GM12878 (cell line): ENCODE measurements around the gene SLC23A1. TPM values are rescaled to one million over a fixed set of nuclear protein-coding genes. Genes with fewer than 3 reads are reported as not detected.
"Not testable (repeated sequence)": the region's sequence is repeated elsewhere in the genome, so short reads cannot be mapped to it uniquely, and the experiment has no call there.

ENCODE experiments used
- ATAC-seq: fragments of 200-7000 bp; cut with Tn5 transposase; 3 replicates; pipeline ENCODE4 v1.9.1; 2020; ENCODE audit warnings: mild to moderate bottlenecking, moderate library complexity
- BruUV-seq: library from RNA; stranded (reverse); fragments of 400-500 nt; replicated peaks from 2 replicates; lab custom pipeline; 2021; lab: Mats Ljungman, UMichigan
- CTCF ChIA-PET: fragments of 300-600 bp; sonication (Branson Sonifier 250); formaldehyde crosslinking; extraction: SDS; loops from one replicate; lab custom pipeline; 2021; ENCODE audit warnings: inconsistent platforms; lab: Yijun Ruan, JAX
- POLR2A ChIA-PET: fragments of 350-600 bp; formaldehyde crosslinking; extraction: SDS; loops from one replicate; lab custom pipeline; 2021; ENCODE audit warnings: inconsistent platforms; lab: Charles Lee
- RAD21 ChIA-PET: fragments of 300-600 bp; sonication (Branson Sonifier 250); formaldehyde crosslinking; loops from one replicate; lab custom pipeline; 2023; ENCODE audit warnings: antibody characterized with exemption; ENCODE audit not compliant: unreplicated experiment; lab: Charles Lee
- SMC1A ChIA-PET: fragments of 300-600 bp; sonication (Branson Sonifier 250); formaldehyde crosslinking; loops from one replicate; lab custom pipeline; 2023; ENCODE audit not compliant: unreplicated experiment, uncharacterized antibody; lab: Charles Lee
- DNase-seq: peaks from one replicate; pipeline ENCODE4 v3.0.0-alpha.2; 2011; ENCODE audit warnings: low read depth, low spot score
- FAIRE-seq: peaks from 3 replicates; lab custom pipeline; 2011; peaks lifted over from hg19 to GRCh38; lab: Jason Lieb, UNC
- H2AFZ ChIP-seq: 2 replicates; pipeline ENCODE4 v1.6.0; 2011; ENCODE audit warnings: low read depth, low read length, control low read depth; ENCODE audit not compliant: control insufficient read depth
- H3K27ac ChIP-seq: 2 replicates; pipeline ENCODE4 v1.5.1; 2011; ENCODE audit warnings: control low read depth; ENCODE audit not compliant: control insufficient read depth, insufficient read depth
- H3K27me3 ChIP-seq, 2 experiments: replicated peaks in 1 of 2; 2 replicates each; pipeline versions ENCODE4 v1.6.0 to v1.6.1; 2011; ENCODE audit warnings: low read length in 1 of 2; ENCODE audit not compliant: control insufficient read depth in 2 of 2, insufficient read depth in 2 of 2
- H3K36me3 ChIP-seq, 2 experiments: 2 replicates each; pipeline ENCODE4 v1.5.1; 2011; ENCODE audit warnings: low read length in 1 of 2; ENCODE audit not compliant: control insufficient read depth in 2 of 2, insufficient read depth in 2 of 2
- H3K4me1 ChIP-seq: 2 replicates; pipeline ENCODE4 v1.6.1; 2011; ENCODE audit warnings: mild to moderate bottlenecking, low read length, moderate library complexity, mixed read lengths; ENCODE audit not compliant: control insufficient read depth, insufficient read depth
- H3K4me2 ChIP-seq: 2 replicates; pipeline ENCODE4 v1.6.0; 2011; ENCODE audit warnings: control low read depth; ENCODE audit not compliant: control insufficient read depth, insufficient read depth
- H3K4me3 ChIP-seq: fragments of 200-600 bp; sonication (generic); 2 replicates; pipeline ENCODE4 v1.5.1; 2016
- H3K79me2 ChIP-seq: 2 replicates; pipeline ENCODE4 v1.6.0; 2011; ENCODE audit warnings: low read length; ENCODE audit not compliant: control insufficient read depth, insufficient read depth
- H3K9ac ChIP-seq: 2 replicates; pipeline ENCODE4 v1.8.0; 2011; ENCODE audit warnings: low read length, control low read depth, mixed read lengths; ENCODE audit not compliant: control insufficient read depth, insufficient read depth
- H3K9me3 ChIP-seq: replicated peaks from 3 replicates; pipeline ENCODE4 v1.5.1; 2011; ENCODE audit warnings: mild to moderate bottlenecking, low read length; ENCODE audit not compliant: control insufficient read depth, insufficient read depth
- H4K20me1 ChIP-seq: 2 replicates; pipeline ENCODE4 v1.6.0; 2011; ENCODE audit not compliant: control insufficient read depth, insufficient read depth
- BCL3 ChIP-seq: IDR thresholded peaks from 2 replicates; pipeline ENCODE4 v1.6.1; 2011; ENCODE audit warnings: borderline replicate concordance, low read depth, mild to moderate bottlenecking, moderate library complexity, low read length; ENCODE audit not compliant: insufficient read depth, poor library complexity, severe bottlenecking
- EP300 ChIP-seq, 2 experiments: fragments of 150-350 bp in 1 of 2; IDR thresholded peaks; 2 replicates each; pipeline ENCODE4 v1.6.1; 2011 to 2012; ENCODE audit warnings: low read depth in 2 of 2, low read length in 2 of 2, borderline replicate concordance in 1 of 2, improper control_type of control experiment in 1 of 2, inconsistent platforms in 1 of 2; ENCODE audit not compliant: control insufficient read depth in 1 of 2
- EZH2 ChIP-seq: IDR thresholded peaks from 2 replicates; pipeline ENCODE4 v1.6.1; 2012; ENCODE audit warnings: low read depth, mild to moderate bottlenecking, control low read depth, inconsistent platforms, low read length, borderline replicate concordance; ENCODE audit not compliant: control insufficient read depth
- PAX8 ChIP-seq: fragments of 450-650 bp; IDR thresholded peaks from 2 replicates; pipeline ENCODE4 v1.6.1; 2017; ENCODE audit warnings: mild to moderate bottlenecking, moderate library complexity
- POLR2AphosphoS5 ChIP-seq: IDR thresholded peaks from 2 replicates; pipeline ENCODE4 v1.6.1; 2011; ENCODE audit warnings: mild to moderate bottlenecking, low read length, inconsistent platforms
- STAT3 ChIP-seq: IDR thresholded peaks from 2 replicates; pipeline ENCODE4 v1.6.1; 2011; ENCODE audit warnings: low read depth, low read length, improper control_type of control experiment
- TBL1XR1 ChIP-seq: IDR thresholded peaks from 2 replicates; pipeline ENCODE4 v1.6.1; 2012; ENCODE audit warnings: low read depth, low read length, improper control_type of control experiment
- WGBS: methylation state at CpG from one replicate; pipeline ENCODE4 v1.1.6; 2016; ENCODE audit warnings: low lambda C conversion rate; ENCODE audit not compliant: insufficient replicate concordance, insufficient coverage; ENCODE audit errors: missing lambda C conversion rate; 5-methylcytosine and 5-hydroxymethylcytosine counted together
- in situ Hi-C: fragments of 300-500 bp; cut with MboI; formaldehyde crosslinking; loops from 9 replicates; pipeline ENCODE4 v1.14.3; 2018; ENCODE audit warnings: mixed read lengths
- intact Hi-C: fragments of 100-400 bp; cut with micrococcal nuclease; formaldehyde crosslinking; loops from one replicate; pipeline ENCODE4 v1.14.2; 2022; ENCODE audit not compliant: unreplicated experiment
- polyA plus RNA-seq, 11 experiments: library from polyadenylated mRNA; depleted of rRNA in 4 of 11; unstranded in 6 of 11; stranded (reverse) in 5 of 11; fragments of >200 nt; fragmentation: Nextera tagmentation in 4 of 11; fragmentation: Illumina TruSeq in 1 of 11; extraction: Ambion mirVana in 4 of 11; extraction: Trizol in 1 of 11; gene quantifications; 1 replicate in 1 of 11; 2 replicates in 10 of 11; pipeline versions ENCODE4 v1.2.1 to v1.2.3, GENCODE V29; 2011 to 2016; ENCODE audit warnings: inconsistent platforms in 2 of 11, missing spikeins in 2 of 11, low read depth in 1 of 11
- total RNA-seq, 4 experiments: library from RNA; depleted of rRNA in 3 of 4; stranded (reverse); fragments of >200 nt in 3 of 4; fragmentation: Illumina TruSeq in 1 of 4; extraction: Trizol in 1 of 4; gene quantifications; 2 replicates each; pipeline versions ENCODE4 v1.2.1 to v1.2.3, GENCODE V29; 2013 to 2021
- TF ChIP-seq, protein P1 (sequence below): fragments of 450-650 bp; IDR thresholded peaks from 2 replicates; pipeline ENCODE4 v1.6.1; 2016; ENCODE audit warnings: mild to moderate bottlenecking

The SLC23A1 gene
- total and polyA plus RNA-seq, 10 of the 15 experiments (the other 5 are each of a cell fraction or from before 2014, with no cell fraction given), result 0.35 to 4.7 (median 1.6) TPM

- DNase-seq, ATAC-seq, H3K27me3 ChIP-seq, H2AFZ ChIP-seq, H3K9me3 ChIP-seq, in situ Hi-C loops, H3K9ac ChIP-seq: not testable (repeated sequence)
- 83% methylated on average over 10 of the region's 10 CpGs for WGBS
- H3K4me1 ChIP-seq, result peaks cover 56% of the 10 kb centered on the region
- H3K79me2 ChIP-seq, result peaks cover 51% of the 10 kb centered on the region
- CTCF ChIA-PET, result interaction anchor here (0.7 to 3.2 kb wide), 9 partner anchors 8 to 755 kb away, joined by 3 to 15 read pairs (median 4); partner anchors contain the start of gene PAIP2
- TF ChIP-seq, protein P1, sequence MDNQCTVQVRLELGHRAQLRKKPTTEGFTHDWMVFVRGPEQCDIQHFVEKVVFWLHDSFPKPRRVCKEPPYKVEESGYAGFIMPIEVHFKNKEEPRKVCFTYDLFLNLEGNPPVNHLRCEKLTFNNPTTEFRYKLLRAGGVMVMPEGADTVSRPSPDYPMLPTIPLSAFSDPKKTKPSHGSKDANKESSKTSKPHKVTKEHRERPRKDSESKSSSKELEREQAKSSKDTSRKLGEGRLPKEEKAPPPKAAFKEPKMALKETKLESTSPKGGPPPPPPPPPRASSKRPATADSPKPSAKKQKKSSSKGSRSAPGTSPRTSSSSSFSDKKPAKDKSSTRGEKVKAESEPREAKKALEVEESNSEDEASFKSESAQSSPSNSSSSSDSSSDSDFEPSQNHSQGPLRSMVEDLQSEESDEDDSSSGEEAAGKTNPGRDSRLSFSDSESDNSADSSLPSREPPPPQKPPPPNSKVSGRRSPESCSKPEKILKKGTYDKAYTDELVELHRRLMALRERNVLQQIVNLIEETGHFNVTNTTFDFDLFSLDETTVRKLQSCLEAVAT, result peak; percentile 51; the same call in 1 of the 2 replicates
- TF ChIP-seq, all 136 proteins: peak for 1; not testable (repeated sequence) for 135
- SMC1A ChIA-PET, result interaction anchor here (1.0 to 3.9 kb wide), 8 partner anchors 12 to 136 kb away, joined by 3 to 19 read pairs (median 3); partner anchors contain the start of gene SPATA24
- H3K27ac ChIP-seq, result 0 out of 2 replicates have a peak overlapping the region, but pooled peaks have one; percentile 6
- not testable (repeated sequence) for H3K36me3 ChIP-seq, BruUV-seq, H4K20me1 ChIP-seq, FAIRE-seq
- RAD21 ChIA-PET, result interaction anchor here (0.8 to 5.8 kb wide), 5 partner anchors 17 to 136 kb away, joined by 3 to 42 read pairs (median 5); partner anchors contain the start of genes PAIP2 and SPATA24
- H3K4me2 ChIP-seq, result peak overlapping the region; percentile 15
- peak overlapping the region; percentile 19; the same call in 1 of the 2 replicates for H3K4me3 ChIP-seq
- POLR2A ChIA-PET, result interaction anchor here (0.5 to 6.8 kb wide), 9 partner anchors 9 to 142 kb away, joined by 3 to 74 read pairs (median 4); partner anchors contain the start of genes PAIP2 and SPATA24
- intact Hi-C loops, result loop anchor here (5.0 kb wide), 1 partner anchor 190 kb away; the partner anchor contains the start of gene SIL1
These were observed 3.9 kb upstream of the SLC23A1 start for GRCh38 chr5:139386956-139387355.

- H2AFZ ChIP-seq, result no peak overlapping the region
- no TSS peak for BruUV-seq
- RAD21 ChIA-PET, result interaction anchor here (0.7 to 0.8 kb wide), 2 partner anchors 135 to 920 kb away, joined by 3 to 5 read pairs; no protein-coding TSS in a partner anchor
- H3K4me2 ChIP-seq, result peak overlapping the region; percentile 51
- H3K4me3 ChIP-seq, result peak overlapping the region; percentile 19; the same call in 1 of the 2 replicates
- ATAC-seq (no peak), DNase-seq (no peak), FAIRE-seq (no peak)
- 58% methylated on average over 5 of the region's 5 CpGs for WGBS
- H4K20me1 ChIP-seq, result no peaks in the 10 kb centered on the region
- in situ Hi-C loops (no loop called here), intact Hi-C loops (loop anchor here (5.0 kb wide), 1 partner anchor 189 kb away; the partner anchor contains the start of gene SIL1)
- H3K27me3 ChIP-seq, result no peaks in the 10 kb centered on the region
- no peak overlapping the region for H3K9ac ChIP-seq
- SMC1A ChIA-PET, result interaction anchor here (1.0 to 3.9 kb wide), 7 partner anchors 13 to 135 kb away, joined by 3 to 19 read pairs (median 3); partner anchors contain the start of gene SPATA24
- POLR2A ChIA-PET, result interaction anchor here (0.5 to 6.8 kb wide), 5 partner anchors 10 to 113 kb away, joined by 3 to 74 read pairs (median 4); partner anchors contain the start of genes PAIP2 and SPATA24
- CTCF ChIA-PET, result interaction anchor here (0.9 to 3.2 kb wide), 4 partner anchors 12 to 135 kb away, joined by 3 to 15 read pairs (median 4); no protein-coding TSS in a partner anchor
- H3K79me2 ChIP-seq, result peaks cover 42% of the 10 kb centered on the region
- TF ChIP-seq STAT3 (no peak), POLR2AphosphoS5 (peak; percentile 27; the same call in 1 of the 2 replicates), EZH2 (no peak), EP300 (IDR thresholded peaks at IDR 0.05; ENCODE audit: borderline replicate concordance in 1 of 2, control insufficient read depth in 1 of 2, low read depth in 2 of 2, low read length in 2 of 2) (no peak), PAX8 (no peak), TBL1XR1 (no peak), BCL3 (peak; percentile 84)
- no peaks in the 10 kb centered on the region; a peak in 2 of 4 replicates for H3K36me3 ChIP-seq
- H3K9me3 ChIP-seq, result no peaks in the 10 kb centered on the region
- H3K4me1 ChIP-seq, result peaks cover 49% of the 10 kb centered on the region
- H3K27ac ChIP-seq, result peak overlapping the region; percentile 62
These were observed 2.9 kb upstream of the SLC23A1 start for GRCh38 chr5:139386050-139386438.
